ENCODE measurements around the gene XPC.
"Not testable (repeated sequence)": the region's sequence is repeated elsewhere in the genome, so short reads cannot be mapped to it uniquely, and the experiment has no call there.

XPC gene

GRCh38 chr3:14178247-14179113, at the start of gene XPC, which contains the start of gene LSM3:
XPC (minus strand) TSS chr3:14178601; CDS start chr3:14178568, 33 bp downstream.
LSM3 (plus strand) TSS chr3:14178817; CDS start chr3:14178861, 44 bp downstream.
- DNase-seq (ENCODE audit: low read depth in 2 of 2): peak; percentile 95

DNA sequence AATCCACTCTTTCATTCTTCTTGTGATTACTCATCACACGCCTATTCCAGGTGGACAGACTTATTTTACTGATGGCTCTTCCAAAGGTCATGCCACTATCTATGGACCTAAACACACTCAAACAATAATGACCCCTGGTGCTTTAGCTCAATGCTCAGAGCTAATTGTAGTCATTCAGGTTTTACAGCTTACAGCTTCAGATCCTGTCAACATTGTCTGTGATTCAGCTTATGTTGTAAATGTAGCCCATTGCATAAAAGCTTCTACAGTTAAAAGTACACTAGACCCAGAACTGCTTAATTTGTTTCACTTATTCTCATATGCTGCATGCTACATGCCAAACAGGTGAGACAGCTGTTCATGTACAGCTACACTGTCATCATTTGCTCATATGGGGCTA, 49.5 kb upstream of the XPC start:
- no peak for DNase-seq (ENCODE audit: low read depth in 2 of 2)

DNA sequence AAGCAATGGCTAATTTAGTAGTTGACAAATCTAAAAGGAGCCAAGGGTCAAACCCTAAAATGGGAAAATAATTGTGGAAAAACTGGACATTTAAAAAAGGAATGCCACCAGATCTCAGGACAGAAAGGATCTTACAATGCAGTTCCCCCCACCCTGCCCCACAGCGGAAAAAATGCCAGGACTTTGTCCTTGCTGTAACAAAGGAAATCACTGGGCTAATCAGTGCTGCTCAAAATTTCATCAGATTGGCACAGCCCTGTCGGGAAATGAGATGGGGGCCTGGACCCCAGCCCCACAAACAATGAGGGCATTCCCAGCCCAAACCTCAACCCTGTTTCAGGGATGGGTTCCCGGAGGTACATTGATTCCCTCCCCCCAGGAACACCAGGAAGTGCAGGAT, 48.0 kb upstream of the XPC start:
- not testable (repeated sequence) for DNase-seq (ENCODE audit: low read depth in 2 of 2)

GRCh38 chr3:14225421-14225820, 47.0 kb upstream of the XPC start:
- DNase-seq (ENCODE audit: low read depth in 2 of 2): no peak

DNA sequence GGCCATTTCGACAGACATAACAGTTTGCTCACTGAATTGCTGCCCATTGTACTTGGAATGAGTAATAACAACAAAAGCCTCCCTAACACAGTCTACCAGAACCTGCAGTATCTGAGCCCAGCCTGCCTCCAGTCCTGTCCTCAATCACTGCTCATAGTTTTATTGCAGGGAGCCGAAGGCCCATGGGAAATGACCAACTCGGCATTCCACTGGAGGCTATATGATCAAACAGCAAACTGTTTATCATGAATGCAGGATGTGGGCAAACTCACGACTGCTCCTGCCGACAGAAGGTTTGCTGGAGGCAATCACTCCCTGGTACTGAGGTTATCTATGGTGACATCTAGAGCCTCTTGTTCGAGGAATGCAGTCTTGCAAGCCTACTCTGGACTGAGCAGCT, 46.5 kb upstream of the XPC start:
- no peak for DNase-seq (ENCODE audit: low read depth in 2 of 2)

- DNase-seq (ENCODE audit: low read depth in 2 of 2): no peak
These were observed 45.2 kb upstream of the XPC start for GRCh38 chr3:14223595-14223994.

DNA sequence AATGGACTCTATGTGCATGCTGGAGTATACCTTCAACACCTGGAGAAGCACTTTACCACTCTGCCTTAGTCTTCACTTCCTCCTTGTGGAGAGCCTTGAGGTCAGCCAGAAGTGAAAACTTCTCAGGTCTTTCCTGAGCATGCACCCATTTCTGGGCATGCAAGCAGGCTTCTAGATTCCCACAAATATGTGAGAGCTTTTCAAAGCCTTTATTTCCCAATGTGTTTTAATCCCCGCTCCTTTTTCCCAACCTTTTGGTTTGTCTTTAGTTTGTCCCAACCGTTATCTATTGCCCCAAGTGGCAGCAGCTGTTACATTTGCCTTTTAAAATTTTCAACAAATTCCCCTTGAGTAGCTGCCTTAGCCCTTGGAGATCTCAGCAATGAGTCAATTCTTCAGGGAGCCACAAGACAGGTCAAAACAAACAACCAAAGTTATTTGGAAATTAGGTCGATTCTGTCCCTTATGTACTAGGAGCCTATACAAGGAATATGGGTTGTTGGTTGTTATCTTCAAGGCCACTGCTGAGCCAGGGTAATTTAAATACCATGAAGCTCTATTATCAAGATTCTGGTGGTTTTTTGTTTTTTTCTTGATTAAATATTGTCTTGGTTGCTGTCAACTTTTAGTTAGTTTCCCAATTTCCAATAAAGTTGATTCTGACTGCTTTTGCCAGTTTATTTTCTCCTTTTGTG, 44.6 kb upstream of the XPC start:
- DNase-seq (ENCODE audit: low read depth in 2 of 2): no peak

- no peak for DNase-seq (ENCODE audit: low read depth in 2 of 2)
These were observed 44.1 kb upstream of the XPC start for GRCh38 chr3:14222457-14222856.

GRCh38 chr3:14221902-14222301, 43.5 kb upstream of the XPC start:
- no peak for DNase-seq (ENCODE audit: low read depth in 2 of 2)

- DNase-seq (ENCODE audit: low read depth in 2 of 2): no peak
These were observed 42.5 kb upstream of the XPC start for GRCh38 chr3:14220933-14221332.

DNA sequence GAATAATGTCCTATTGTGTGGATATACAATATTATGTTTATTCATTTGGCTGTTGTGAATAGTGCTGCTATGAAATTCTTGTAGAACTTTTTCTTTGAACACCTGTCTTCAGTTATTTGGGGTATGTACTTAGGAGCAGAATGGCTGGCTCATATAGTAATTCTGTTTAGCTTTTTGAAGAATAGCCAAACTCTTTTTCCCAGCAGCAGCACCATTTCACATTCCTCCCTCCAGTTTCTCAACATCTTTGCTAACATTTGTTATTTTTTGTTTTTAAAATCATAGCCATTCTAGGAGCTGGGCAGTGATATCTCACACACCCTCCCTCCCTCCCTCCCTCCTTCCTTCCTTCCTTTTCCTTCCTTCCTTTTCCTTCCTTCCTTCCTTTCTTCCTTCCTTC, 40.0 kb upstream of the XPC start:
- no peak for DNase-seq (ENCODE audit: low read depth in 2 of 2)

DNA sequence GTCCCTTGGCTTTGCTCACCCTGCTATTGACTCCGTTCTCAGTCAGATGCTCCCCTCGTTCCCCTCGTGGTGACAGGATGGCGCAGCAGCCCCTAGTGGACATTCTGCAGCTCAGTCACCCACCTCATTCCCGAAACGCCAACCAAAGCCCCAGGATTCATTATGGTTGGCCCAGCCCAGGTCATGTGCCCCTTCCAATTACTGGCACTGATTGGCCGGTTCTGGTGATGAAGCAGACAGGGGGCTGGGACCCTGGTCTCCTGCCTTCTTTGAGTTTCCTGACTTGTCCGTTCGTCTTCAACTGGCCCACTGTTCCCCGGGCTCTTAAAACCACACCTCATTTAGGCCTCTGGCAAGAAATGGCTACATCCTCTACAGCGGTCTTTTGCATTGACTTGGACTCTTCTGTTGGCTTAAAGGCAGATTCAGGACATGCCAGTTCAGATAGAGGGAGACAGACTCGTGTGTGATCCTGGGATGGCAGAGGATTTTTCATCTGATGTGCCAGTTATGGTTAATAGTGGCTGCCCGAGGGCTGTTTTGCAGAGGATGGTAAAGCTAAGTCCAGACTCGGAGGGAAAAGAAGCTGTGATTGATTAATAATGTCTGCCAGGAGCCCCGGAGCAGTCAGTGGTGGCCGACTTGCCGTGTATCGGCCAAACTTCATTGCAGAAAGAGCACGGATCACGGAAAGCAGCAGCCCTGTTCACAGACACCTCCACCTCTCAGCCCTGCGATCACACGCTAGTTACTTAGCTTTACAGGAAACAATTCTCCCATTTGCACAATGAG, 38.1 kb upstream of the XPC start:
- DNase-seq (ENCODE audit: low read depth in 2 of 2): peak in 1 of 2 donors; percentile 23

GRCh38 chr3:14214764-14215163, 36.4 kb upstream of the XPC start:
- DNase-seq (ENCODE audit: low read depth in 2 of 2): no peak

DNA sequence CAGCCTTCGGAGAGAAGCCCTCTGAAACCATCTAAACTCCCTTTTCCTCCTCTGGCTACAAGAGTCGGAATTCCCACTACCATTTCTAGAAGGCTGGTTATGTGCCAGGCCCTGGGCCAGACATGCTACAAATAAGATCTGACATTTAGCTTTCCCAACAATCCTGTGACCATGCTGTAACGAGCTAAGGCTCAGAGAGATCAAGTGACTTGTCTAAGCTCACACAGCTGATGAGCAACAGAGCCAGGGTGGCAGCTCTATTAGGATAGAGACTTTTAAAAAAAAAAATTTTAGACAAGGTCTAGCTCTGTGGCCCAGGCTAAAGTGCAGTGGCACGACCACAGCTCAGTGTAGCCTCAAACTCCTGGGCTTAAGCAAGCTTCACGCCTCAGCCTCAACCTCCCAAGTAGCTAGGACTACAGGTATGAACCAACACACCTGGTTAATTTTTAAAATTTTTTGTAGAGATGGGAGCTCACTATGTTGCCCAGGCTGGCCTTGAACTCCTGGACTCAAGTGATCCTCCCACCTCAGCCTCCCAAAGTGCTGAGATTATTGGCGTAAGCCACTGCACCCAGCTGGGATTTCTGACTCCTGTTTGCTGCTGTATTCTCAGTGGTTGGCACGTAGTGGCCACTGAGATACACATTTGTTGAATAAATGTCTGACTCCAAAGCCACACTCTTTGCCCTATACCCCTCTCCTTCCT, 34.8 kb upstream of the XPC start:
- no peak for DNase-seq (ENCODE audit: low read depth in 2 of 2)

DNA sequence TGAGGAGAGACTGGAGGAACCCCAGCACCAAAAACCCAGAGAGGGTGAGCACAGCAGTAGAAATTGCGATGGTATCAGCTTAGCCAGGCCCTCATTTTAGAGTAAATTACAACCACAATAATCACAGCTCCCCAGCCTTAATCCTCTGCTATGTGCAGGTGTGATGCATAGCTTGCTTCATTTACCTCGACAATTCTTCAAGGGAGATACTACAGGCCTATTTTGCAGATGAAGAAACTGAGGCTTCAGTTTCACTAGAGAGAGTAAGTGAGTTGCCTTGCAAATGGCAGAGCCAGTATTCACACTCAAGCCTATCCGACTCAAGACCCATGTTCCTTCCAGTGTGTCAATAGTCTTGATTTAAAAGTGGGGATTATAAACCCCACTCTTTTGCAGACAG, 33.6 kb upstream of the XPC start:
- no peak for DNase-seq (ENCODE audit: low read depth in 2 of 2)

- DNase-seq (ENCODE audit: low read depth in 2 of 2): no peak
These were observed 33.2 kb upstream of the XPC start for GRCh38 chr3:14211621-14212020.

DNA sequence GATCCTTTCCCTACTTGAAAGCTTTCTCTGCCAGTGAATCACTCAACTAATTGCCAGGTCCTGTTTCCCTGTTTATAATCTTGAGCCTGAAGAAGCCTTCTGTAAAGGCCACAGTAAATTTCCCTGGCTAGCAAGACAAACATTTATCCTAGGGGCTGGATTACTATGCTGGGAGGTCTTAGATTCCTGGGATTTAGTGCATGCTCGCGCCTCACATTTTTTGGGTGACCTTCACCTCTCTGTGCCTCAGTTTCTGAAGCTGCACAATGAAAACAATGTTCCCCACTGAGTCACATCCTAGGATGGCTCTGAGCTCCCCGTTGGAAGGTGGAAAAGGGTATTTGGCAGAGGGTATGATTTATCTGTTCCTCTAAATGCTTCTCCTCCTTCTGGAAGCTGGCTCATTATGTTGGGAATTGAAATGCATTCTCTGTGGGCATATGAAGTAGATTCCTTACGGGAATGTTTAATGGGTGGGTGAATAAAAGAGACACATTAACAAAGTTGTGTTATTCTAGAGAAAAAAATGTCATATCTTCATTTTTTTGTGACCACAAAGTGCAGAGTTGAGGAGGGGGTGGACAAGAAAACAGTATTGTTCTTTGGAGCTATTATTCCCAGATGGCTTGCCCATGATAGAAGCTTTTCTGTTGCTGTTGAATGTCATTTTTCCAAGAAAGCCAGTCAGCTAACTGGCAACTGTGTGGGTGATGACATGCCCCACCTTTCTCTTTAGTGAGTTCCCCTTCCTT, 32.6 kb upstream of the XPC start:
- no peak for DNase-seq (ENCODE audit: low read depth in 2 of 2)

- no peak for DNase-seq (ENCODE audit: low read depth in 2 of 2)
These were observed 31.9 kb upstream of the XPC start for GRCh38 chr3:14210290-14210688.

DNA sequence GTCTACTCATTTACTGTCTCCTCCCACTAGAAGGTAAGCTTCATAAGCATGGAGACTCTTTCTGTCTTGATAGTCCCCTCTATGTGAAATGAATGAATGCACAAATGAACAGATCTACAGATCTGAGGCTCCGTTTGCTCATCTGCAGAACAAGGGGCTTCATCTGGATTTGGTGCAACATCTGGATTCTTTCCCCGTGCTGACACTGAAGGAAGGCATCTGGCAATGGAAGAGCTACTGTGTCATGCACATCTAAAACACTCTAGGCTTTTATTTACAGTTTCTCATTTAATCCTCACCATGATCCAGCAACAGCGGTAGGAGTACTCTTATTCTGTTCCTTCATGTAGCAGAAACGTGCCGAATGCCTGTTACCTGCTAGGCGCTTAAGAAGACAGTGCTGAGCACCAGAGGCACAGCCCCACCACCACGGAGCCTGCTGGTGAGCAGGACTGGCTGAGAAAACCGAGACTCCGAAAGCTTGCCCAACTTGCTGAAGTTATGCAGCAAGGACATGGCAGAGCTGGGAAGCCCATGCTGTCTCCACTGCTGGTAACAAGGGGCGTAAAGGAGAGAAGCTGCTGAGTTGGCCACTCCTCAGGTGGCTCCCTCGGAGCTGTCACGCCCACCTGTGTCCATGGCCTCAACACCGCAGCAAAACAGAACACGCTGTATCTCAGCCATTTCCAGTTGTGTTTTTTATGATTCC, 31.3 kb upstream of the XPC start:
- DNase-seq (ENCODE audit: low read depth in 2 of 2): no peak

DNA sequence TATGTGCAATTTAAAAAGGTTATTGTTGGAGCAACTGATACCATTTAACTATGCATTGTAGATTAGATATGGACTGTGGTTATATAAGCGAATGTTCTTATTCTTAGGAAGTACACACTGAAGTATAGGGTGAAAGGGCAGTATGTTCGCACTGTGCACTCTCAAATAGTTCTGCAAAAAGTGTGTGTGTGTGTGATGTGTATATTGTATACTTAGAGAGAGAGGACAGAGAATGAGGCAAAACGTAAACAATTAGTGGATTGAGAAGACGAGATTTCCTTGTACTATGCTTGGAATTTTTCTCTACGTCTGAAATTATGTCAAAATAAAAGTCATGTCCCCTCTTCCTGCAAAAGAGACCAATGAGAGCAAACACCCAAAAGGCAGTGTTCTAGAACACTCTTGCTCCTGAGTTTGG, 30.6 kb upstream of the XPC start:
- DNase-seq (ENCODE audit: low read depth in 2 of 2): no peak
